Fibroblast of peridontal ligament (primary cell): ENCODE data around the gene TSC22D3.
"Not testable (repeated sequence)": the region's sequence is repeated elsewhere in the genome, so short reads cannot be mapped to it uniquely, and the experiment has no call there.

Experiments used
- DNase-seq: peaks from one replicate; pipeline ENCODE4 v3.0.0-alpha.2; 2010; ENCODE audit errors: extremely low read depth

The TSC22D3 gene

DNA sequence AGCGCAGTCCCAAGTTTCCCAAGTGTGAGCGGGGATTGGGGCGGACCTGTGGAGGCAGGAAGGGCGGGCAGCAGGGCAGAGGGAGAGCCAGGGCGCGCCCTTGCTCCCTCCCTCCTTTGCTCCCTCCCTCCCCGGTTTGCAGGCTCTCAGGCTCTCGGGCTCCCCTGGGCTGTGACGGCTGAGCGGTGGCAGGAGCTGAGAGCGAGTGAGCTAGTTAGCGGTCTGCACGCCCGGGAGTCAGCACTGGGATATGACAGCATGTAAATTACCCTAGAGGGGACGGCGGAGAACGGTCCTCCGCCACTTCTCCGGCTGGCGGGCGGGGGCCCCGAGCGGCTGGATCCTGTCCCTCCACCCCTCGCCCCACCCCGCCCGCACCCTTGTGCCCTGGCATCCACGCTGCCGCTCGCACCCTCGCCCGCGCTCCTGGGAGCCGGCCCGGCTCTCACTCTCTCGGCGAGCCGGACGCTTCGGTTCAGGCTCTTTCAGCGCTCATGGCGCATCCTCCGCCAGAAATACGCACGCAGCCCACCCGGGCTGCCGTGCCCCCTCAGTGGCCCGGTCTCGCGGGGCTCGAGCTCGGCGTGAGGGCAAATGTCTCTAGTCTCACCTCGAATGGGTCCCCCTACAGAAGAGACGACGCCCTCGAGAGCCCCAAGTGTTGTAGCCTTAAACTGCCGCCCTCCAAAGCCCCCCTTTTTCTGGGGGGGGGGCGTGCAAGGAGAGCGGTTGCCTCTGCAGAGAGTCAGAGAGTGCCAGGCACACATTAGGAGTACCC lies at the start of gene TSC22D3:
Gene TSC22D3 (minus strand): TSS at position 54 of the 778 bp plus-strand sequence. CDS start 368 bp downstream, outside the sequence.
- DNase-seq: peak; percentile 7

DNA sequence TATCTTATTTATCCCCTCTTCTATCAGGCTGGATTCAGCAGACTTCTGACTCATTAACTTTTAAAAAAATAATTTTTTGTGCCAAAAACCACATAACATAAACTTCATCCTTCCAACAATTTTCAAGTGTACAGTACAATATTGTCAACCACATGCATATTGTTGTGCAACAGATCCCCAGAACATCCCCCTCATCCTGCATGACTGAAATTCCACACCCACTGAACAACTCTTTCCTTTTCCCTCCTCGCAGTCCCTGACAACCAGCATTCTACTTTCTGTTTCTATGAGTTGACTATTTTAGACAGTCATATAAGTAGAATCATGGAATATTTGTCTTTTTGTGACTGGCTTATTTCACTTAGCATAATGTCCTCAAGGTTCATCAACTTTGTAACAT lies 47.9 kb upstream of the TSC22D3 start:
- DNase-seq: peak; percentile 72

DNA sequence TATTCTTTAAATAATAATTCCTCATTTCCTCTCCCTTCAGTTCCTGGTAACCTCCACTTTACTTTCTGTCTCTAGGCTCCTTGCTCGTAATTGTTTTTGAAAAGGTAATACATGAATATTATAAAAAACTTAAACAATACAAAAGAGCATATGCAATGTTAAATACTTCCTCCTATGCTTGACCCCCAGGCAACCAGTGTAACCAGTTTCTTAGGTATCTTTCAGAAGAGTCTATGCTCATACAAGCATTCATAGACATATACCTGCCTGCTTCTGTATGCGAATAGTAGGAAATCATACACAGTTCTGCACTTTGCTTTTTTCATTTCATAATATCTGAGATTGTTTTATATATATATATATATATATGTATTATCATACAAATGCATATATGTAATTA lies 47.5 kb upstream of the TSC22D3 start:
- no peak for DNase-seq

DNA sequence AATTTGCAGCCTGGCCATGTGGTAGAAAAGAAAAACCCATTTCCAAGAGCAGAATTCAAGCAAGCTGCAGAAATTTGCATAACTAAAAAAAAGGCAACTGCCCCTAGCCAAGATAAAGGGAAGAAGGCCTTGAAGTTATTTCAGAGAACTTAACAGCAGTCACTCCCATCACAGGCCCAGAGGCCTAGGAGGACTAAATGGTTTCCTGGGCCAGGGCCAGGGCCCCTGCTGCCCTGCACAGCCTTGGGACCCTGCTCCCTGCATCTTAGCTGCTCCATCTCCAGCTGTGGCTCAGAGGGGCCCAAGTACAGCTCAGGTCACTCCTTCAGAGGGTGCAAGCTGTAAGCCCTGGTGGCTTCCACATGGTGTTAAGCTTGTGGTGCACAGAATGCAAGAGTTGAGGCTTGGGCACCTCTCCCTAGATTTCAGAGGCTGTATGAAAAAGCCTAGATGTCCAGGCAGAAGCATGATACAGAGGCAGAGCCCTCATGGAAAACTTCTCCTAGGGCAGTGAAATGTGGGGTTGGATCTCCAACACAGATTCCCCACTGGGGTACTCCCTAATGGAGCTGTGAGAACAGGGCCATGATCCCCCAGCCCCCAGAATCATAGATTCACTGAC lies 43.4 kb upstream of the TSC22D3 start:
- no peak for DNase-seq

- DNase-seq: not testable (repeated sequence)
Measured at GRCh38 chrX:107810053-107810452, 34.5 kb upstream of the TSC22D3 start.

DNA sequence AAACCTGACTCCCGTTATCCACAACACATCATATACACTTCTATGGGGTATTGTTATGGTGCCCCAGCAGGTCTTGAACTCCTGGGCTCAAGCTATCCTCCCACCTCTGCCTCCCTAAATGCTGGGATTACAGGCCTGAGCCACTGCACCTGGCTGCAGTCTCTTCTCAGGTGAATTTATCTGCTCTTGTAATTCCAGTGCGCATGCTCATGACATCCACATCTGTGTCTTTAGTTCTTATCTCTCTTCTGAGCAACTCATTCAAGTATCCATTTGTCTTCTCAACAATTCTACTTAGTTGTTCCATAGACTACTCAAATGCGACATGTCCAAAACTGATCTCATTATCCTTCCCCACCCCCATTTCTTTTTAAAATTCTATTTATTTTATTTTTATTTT lies 29.6 kb upstream of the TSC22D3 start:
- no peak for DNase-seq

DNA sequence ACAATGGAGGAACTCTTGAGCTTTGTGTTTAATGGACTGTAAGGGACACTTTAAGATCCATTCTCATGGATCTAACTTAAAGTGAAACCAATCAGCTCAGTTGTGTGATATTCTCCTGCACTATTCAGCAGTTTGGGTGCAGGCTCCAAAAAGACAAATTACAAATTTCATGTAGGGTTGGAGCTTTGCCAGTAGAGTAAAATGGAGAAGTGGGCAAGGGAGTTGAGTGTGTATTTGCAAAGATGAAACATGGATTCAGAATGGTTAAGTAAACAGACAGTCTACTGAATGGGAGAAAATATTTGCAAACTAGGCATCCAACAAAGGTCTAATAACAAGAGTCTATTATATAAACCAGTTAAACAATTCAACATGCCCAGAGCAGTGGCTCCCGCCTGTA lies 28.8 kb upstream of the TSC22D3 start:
- no peak for DNase-seq

DNA sequence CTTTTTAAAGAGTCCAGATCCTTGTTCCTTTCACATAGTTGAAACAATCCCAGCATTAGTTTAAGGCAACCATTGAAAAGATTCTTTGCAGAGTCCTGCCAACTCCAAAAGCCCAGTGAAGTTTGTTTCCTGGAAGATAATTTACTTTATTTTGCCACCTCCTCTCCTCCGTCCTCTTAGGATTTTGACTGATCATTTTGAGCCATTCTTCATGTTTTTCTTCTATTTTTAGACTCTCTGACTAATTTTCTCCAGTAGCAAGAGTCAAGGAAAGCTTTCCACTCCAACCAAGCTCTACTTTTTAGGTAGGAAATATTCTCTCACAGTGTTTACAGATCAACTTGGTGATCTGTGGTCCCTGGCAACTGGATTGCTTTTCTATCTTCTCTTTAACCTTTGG lies 12.2 kb upstream of the TSC22D3 start:
- DNase-seq: no peak

GRCh38 chrX:107780525-107780924 lies 4.9 kb upstream of the TSC22D3 start:
- DNase-seq: no peak

DNA sequence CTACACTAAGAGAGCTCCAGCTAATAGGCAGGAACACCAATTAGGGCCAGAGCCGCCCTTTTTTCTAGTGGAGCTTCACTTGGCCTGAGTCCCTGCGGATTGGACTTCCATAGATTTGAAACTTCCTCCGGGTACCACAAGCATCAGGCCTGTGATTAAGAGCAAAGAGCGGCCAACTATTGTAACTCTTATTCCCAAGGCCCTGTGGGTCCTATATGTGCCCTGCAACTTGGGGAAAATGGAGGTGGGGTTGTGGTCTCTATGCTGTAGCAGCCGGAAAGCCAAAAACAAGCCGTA lies 1.9 kb upstream of the TSC22D3 start, which contains the start of gene NCBP2L:
Gene NCBP2L (plus strand): TSS at position 198 of the 297 bp plus-strand sequence. CDS start 16,488 bp downstream, outside the sequence.
- DNase-seq: no peak

DNA sequence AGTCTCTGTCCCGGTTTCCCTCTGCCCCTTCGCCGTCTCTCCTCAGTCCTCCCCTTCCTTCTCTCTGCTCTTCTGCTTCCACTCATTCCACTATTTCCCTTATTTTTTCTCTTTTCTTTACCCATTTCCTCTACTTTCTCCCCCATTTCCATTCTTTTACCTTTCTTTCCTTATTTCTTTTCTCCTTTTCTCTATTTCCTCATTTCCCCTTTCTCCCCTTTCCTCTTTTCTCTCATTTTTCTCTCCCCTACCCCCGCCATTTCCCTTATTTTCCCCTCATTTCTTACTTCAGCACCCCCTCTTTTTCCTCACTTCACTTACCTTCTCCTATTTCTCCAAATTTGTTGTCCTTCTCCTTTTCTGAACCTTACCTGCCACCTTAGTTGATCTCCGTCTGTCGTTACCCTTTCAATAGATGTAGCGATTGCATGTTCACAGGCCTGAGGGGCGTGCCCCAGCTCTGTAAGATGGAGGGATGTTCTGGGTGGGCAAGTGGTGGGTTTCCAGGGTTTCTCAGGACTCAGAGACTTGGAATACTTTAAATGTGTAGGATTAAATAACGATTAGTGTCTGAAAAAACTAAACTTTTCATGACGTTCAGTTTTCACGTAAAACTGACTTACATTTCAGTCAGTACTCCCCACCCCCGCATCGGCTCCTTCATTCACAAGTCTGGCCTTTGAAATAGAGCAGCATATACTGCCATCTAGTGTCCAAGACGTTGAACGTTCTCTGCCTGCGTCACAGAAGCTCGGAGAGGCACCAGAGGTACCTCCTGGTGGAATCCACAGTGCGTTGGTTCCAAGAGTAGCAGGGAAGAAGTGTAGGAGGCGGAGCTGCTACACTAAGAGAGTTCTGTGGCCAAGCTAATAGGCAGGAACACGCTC lies 1.3 kb upstream of the TSC22D3 start:
- peak; percentile 87 for DNase-seq

DNA sequence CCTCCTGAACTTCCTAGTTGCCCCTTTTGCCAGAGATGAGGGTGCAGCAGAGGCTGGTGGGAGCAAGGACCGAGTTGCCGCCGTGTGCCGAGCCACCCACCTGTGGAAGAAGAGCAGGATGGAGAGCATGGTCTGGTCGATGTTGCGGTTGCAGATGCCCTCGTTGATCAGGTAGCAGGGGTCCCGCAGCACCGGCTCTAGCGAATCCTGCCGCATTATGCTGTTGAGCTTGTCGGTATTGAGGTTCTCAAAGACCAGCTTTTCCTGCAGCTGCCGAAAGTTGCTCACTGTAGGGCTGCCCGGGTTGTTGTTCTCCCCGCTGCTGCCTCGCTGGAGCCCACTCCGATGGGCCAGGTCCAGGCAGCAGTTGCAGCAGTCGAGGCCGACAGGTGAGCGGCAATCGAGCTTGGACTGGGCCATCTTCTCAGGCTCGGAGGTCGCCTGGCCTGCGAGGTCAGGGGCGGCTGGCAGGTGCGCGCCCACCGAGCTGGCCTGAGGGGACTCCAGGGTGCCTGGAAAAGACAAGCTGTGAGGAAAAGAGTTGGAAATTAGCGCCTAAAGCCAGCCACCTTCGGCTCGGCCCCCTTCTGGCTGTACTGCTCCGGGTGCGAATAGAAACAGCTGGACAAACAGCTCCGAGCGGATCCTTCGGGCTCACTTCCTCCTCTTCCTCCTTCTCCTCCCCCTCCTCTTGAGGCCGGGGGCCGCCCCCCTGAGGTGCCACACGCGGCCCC lies 420 bp downstream of the TSC22D3 start:
- DNase-seq: no peak

GRCh38 chrX:107773906-107774435 lies 1.6 kb downstream of the TSC22D3 start:
- no peak for DNase-seq

DNA sequence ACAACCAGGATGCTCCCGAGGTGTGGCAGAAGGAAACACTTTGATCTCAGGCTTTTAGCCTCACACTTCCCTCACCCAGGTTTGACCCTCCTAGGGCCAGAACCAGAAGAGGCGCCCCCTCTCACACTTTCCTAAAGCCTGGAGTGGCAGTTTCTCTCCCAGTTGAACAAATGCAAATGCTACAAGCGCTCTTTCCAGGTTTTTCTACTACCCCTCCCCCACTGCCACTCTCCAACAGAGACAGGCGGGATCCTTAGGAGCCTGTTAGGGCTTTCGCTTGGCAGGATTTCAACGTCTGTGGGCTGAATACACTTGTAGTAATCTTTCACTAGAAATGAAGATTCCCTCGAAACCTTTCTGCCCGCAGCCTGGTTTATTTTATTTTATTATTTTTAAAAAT lies 2.4 kb downstream of the TSC22D3 start:
- DNase-seq: no peak

DNA sequence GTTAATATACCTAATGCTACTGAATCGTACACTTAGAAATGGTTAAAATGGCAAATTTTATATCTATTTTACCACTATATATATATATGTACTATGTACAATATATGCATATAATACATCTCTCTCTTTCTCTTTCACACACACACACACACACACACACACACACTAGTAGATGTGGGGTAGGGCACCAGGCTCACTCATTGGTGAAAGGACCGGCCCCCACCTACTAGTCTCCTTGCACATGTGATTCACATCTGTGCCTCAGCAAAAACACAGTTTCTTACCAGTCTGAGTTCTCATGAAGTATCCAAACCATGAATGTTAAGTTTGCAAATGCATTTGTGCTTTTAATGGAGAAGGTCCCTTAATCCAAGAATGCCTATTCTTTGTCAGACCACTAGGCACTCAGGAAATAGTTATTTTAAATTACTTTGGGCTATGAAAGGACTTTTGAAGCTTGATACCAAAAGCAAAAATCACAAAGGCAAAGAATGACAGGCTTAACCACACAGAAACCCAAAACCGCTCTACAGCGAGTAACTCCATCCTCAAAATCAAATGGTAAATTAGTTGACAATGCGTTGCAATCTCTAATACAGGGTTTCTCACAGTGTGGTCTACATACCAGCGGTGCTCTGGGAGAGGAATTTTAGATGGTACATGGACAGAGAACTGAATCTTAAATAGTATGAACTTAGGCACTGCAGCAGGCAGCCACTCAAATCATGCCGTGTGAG lies 5.8 kb downstream of the TSC22D3 start:
- no peak for DNase-seq

GRCh38 chrX:107768051-107768450 lies 7.5 kb downstream of the TSC22D3 start:
- DNase-seq: no peak

- DNase-seq: peak; percentile 4
Measured at GRCh38 chrX:107766470-107767150, 9.0 kb downstream of the TSC22D3 start.

DNA sequence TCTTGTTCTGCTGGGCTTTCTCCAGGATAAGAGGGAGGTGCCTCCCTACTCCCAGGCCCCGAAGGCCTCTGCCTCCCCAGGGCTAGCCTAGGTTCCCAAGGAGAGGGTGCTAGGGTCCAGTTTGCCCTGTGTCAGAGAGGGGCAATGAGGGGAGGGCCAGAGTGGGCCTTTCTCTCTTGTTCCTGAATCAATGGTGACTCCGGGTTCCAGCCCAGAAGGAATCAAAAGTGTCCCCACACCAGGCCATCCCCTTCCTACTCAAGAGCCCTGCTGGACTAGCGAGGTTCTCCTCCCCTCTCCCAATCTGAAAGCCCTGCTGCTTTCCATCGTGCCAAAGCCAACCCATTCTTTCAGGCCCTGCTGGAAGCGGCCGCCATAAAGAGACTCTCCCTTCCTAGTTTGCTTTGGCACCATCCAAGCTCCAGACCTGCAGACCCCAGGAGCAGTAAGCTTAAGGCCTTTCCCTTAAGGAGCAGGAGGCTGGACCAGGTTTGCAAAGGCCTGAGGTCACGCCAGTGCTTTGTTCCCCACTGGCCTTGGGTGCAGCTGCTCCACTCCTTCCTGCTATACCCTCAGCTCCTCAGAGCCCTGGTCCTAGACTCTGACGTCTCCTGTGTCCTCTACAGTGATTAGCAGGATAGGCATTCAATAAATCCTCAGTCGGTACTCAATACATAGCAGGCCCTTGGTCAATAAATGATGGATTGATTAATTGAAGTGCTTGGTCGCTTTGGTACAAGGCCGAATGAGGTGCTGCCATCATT lies 10.6 kb downstream of the TSC22D3 start:
- DNase-seq: no peak

GRCh38 chrX:107763647-107764046 lies 11.9 kb downstream of the TSC22D3 start:
- no peak for DNase-seq
